ENCODE measurements around the gene CRTC1.

Gene CRTC1

GRCh38 chr19:18743784-18744418, 60.4 kb downstream of the CRTC1 start:
- no peak for DNase-seq (ENCODE audit: low read depth in 3 of 3, low spot score in 1 of 3)

DNA sequence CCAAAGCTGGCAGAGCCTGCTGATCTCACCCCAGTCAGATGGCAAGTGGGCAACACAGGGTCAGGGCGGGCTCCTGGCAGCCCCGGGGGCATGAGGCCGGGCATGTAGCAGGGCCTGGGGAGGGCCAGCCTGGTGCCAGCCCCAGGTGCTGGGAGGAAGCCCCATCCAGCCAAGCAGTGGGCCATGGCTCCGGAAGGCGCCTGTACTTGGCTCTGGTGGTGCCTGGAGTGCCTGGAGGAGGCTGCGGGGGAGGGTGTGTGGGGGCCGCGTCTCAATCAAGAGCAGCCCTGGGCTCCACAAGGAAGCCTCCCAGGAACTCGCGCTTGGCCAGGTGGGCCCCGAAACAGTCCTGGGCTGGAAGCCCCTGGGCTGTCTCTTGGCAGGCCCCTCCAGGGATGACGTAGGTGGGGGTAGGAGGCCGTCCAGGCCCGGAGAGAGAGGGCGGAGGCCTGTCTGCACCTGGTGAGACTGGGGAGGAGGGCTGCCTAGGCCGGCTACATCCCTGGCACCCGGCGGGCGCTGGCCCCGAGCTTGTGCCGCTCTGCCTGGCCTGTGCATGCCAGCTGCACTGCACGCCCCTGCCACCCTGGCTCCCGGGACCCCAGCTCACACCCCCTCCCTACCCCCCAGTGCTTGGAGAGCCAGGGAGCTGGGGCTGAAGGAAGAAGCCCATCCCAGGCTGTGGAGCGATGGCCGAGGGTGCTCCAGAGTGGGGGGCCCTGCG, 61.7 kb downstream of the CRTC1 start:
- no peak for DNase-seq (ENCODE audit: low read depth in 3 of 3, low spot score in 1 of 3)

GRCh38 chr19:18745931-18746330, 62.5 kb downstream of the CRTC1 start:
- DNase-seq (ENCODE audit: low read depth in 3 of 3, low spot score in 1 of 3): no peak

DNA sequence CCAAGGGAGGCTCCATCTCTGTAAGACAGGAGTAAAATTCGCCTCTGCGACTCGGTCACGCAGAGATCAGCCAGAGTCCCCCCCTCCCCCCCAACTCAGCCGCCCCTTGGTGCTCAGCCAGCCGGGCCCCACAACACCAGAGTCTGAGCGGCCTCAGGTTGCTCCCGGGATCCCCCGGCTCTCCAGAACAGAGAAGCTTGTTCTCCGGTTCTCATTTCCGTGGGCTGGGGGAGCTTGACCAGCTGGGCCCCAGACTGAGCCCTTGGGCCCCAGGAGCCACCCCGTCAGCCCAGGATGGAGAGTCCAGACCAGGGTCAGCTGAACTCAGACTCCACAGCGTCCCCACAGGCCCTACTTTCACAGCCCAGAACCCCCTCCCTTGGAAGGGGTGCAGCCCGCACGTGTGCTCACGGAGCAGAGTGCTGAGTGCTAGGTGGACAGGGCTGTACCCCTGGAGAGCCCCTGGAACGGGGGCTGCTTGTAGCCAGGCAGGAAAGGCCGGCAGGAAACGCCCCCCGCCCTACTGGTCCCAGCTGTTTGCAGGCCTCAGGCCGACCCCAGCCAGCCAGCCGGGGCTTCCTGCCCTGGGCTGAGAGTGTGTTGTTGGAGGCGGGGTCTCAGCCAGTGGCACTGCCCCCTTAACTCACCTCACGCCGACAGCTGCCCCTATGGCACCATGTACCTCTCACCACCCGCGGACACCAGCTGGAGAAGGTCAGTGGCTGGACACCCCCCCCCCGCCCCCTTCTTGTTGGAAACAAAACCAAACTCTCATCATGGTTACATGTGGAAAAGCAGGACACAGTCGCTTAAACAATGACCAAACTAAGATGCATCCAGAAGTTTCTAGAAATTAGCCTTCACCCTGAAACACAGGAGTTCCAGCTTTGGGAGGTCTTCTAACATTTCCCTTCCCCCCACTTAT, 63.2 kb downstream of the CRTC1 start:
- DNase-seq (ENCODE audit: low read depth in 3 of 3, low spot score in 1 of 3): no peak

DNA sequence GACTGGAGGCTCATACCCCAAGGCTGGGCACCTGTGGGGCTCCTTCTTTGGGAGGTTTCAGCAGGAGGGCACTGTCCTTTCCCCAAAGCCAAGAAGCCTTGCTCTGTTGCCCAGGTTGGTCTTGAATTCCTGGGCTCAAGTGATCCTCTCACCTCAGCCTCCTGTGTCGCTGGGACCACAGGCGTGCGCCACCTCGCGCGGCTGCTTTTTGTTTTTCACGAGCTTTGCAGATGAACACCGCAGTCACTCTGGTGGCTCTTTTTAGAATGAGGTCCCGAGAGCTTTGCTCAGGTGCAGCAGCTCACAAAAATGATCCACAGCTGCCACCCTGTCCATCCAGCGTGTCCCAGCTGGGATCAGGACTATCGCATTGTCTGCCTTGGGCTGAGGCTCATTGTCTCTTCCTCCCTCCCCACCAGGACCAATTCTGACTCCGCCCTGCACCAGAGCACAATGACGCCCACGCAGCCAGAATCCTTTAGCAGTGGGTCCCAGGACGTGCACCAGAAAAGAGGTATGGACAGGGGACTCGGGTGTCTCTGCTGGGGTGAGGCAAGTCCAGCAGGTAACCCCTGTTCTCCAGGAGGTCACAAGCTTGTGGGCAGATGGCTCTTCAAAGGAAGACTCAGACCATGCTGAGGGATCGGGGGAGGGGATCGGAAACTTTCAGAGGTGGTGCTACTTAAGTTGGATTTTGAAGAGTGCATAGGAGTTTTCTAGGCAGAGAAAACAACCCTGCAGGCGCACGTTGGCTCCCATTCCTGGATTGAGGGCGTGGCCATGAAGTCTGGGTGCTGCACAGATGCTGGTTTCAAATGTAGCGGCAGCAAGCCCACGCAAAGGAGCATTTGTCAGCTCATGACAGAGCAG, 66.1 kb downstream of the CRTC1 start:
- no peak for DNase-seq (ENCODE audit: low read depth in 3 of 3, low spot score in 1 of 3)

DNA sequence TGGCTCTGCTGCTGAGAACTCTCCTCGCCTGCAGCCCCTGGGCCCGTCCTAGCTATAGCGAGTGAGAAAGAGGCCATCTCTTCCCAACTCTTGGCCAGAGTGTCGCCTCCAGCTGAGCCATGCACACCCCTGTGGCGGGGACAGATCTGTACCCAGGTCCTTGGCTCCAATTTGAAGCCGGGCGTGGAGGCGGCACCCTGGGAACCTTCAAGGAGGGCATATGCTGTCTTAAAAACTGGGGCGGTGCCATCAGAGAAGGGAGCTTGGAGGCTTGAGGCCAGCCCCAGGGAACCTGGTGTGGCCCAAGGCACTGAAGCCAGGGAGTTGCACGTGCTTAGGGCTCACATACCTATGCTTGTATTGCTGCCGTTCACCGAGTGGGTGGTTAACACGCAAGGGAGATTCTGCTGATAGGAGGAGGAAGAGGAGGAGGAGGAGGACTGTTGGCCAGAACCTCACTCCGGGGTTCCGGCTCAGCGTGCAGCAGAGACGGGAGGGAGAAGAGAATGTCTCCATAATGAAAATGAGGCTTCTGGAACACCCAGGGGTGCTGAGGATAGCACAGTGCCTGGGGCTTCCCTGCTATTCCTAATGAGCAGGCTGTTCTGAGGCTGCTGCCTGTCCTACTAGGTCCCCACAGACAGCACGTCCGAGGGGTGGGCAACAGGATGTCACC, 67.0 kb downstream of the CRTC1 start:
- no peak for DNase-seq (ENCODE audit: low read depth in 3 of 3, low spot score in 1 of 3)

- no peak for DNase-seq (ENCODE audit: low read depth in 3 of 3, low spot score in 1 of 3)
Measured at GRCh38 chr19:18751571-18751970, 68.1 kb downstream of the CRTC1 start.

DNA sequence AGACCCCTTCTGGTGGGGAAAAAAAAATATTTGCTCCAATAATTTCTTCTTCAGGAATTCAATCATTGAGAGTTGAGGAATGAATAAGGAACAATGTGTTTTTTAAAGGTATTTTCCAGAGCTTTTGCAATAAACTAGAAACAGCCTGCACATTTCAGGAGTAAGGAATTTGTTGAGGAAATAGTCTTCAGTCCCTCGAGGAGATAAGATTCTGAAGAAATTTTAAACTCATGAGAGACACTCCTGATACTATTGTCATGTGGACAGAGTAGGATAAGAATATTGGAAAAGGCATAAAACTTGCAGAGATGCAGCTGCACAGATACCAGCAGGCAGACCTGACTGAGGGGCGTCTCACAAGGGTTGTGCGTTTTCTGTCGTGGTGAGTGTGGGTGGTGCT, 71.0 kb downstream of the CRTC1 start:
- no peak for DNase-seq (ENCODE audit: low read depth in 3 of 3, low spot score in 1 of 3)

DNA sequence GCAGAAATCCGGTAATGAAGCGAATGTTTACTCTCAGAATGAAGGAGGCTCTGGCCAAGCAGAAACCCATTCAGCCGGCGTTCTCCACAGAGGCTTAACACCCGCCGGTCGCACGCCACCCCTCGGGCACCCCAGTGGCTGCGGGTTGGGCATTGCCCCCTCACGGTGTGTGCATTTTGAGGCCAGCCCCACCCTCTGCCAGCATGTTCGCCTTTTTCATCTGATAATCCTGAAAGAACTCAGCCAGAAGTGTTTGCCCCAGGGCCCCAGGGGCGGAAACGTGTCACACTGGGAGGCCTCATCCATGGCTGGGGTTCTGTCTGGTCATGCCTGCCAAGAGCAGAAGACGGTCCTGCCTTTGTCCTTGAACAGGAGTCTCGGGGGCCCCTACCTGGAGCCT, 73.4 kb downstream of the CRTC1 start:
- DNase-seq (ENCODE audit: low read depth in 3 of 3, low spot score in 1 of 3): no peak

- no peak for DNase-seq (ENCODE audit: low read depth in 3 of 3, low spot score in 1 of 3)
Measured at GRCh38 chr19:18759304-18759994, 76.0 kb downstream of the CRTC1 start.

DNA sequence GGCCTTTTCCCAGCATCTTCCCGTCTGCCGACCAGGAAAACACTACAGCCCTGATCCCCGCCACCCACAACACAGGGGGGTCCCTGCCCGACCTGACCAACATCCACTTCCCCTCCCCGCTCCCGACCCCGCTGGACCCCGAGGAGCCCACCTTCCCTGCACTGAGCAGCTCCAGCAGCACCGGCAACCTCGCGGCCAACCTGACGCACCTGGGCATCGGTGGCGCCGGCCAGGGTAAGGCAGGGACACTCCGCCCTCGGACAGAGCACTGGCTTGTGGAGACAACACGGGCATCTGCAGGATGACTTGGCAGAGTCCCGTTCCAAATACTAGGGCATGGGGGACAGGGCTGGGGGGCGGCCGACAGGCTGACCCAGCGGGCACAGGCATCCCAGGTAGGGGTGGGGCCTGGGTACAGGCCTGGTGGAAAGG, 76.5 kb downstream of the CRTC1 start:
- no peak for DNase-seq (ENCODE audit: low read depth in 3 of 3, low spot score in 1 of 3)

DNA sequence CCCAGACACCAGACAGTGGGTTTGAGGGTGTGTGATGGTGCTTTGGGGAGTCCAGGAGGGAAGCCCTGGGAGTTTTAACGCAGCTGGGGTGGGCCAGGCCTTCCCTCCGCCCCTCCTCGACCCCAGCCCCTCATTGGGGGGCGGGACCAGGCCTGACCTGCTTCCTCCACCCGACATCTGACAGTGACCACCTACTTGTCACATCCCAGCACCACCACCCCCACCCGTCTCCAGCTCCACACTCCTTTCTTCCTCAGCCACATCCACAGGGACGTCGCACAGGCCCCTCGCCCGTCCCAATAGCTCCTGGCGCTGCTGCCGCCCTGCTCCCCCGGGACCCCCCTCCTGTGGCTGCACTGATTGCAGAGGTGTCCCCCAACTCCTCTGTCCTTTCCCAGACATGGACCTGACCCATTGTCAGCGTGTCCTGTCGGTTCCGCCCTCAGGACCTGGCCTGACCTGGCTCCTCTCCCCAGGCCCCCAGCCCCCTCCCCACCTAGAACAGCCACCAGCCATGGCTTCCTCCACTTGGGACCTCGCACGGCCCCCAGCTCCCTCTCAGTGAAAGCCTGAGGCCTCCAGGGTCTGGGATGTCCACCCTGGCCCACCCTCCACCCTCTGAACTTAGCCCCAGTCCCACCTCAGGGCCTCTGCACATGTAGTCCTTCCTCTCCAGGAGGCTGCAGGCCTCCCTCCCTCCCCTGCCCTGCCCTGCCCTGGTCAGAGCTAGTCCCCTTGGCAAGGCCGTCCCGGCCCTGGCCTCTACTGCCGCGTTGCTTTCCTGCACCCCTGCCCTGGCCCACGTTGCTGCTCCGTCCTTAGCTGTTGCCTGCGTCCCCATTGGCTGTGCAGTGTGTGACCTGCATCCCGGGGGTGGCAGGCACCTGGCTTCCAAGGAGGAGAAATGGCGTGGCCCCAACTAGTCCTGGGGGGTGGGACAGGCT, 77.2 kb downstream of the CRTC1 start:
- DNase-seq (ENCODE audit: low read depth in 3 of 3, low spot score in 1 of 3): no peak

DNA sequence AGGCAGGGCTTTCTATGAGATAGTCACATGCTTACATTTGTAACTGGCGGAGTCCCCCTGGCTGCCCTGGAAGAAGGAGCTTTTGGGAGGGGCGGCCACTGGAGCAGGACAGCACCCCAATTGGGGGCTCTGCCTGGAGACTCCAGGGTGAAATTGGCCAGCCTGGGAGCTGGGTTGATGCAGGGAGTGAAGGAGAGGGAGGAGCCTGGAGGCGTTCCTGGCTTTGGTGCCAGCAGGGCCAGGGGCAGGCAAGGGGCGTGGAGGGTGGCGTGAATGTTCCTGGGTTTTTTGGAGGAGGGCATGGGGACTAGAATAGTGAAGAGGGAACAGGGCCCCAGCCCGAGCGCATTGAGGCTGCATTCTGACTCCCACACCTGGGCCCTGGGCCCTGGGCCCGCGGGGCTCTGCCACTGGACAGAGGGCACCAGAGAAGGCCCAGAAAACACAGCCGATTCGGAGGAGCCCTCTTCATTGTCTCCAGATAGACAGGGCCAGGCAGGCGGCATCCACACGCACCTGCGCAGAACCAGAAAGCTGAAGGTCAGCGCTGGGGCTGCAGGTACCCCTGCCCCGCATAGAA, 78.1 kb downstream of the CRTC1 start:
- no peak for DNase-seq (ENCODE audit: low read depth in 3 of 3, low spot score in 1 of 3)

GRCh38 chr19:18762125-18763023, 78.9 kb downstream of the CRTC1 start:
- DNase-seq (ENCODE audit: low read depth in 3 of 3, low spot score in 1 of 3): no peak

- no peak for DNase-seq (ENCODE audit: low read depth in 3 of 3, low spot score in 1 of 3)
Measured at GRCh38 chr19:18763674-18764590, 80.5 kb downstream of the CRTC1 start.

DNA sequence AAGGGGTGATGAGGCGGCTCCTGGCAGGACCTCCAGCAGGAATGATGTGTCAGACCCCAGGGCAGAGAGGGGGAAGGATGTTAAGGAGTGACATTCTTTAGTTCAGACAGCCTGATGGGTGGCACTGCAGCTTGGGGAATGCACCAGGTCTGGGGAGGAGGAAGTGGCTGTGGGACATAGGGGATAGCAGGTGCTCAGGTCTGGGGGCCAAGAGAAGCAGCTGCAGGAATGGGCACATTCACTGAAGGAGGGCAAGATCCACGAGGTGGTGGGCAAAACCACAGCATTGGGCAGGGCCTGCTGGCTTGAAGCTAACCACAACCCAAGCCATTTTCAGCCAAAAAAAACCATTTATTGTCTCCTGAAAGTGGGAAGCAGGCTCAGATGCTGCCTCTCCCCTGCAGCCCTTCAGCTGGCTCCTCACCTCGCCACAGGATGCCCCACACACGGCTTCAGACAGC, 81.1 kb downstream of the CRTC1 start:
- no peak for DNase-seq (ENCODE audit: low read depth in 3 of 3, low spot score in 1 of 3)
